ENCODE results near the gene FLT3.

GRCh38 chr13:27961227-27962085 is 138.9 kb downstream of the FLT3 start:
- TF ChIP-seq CTCF (IDR thresholded peaks at IDR 0.05 in 2 of 3, conservative IDR thresholded peaks at IDR 0.05 in 1 of 3; ENCODE audit: control insufficient read depth in 2 of 3, extremely low read depth in 1 of 3, insufficient read depth in 1 of 3, low read depth in 3 of 3, low read length in 3 of 3), result no peak
- TF ChIP-seq TCF3 (IDR thresholded peaks at IDR 0.05; ENCODE audit: borderline replicate concordance, insufficient read depth, low read depth, low read length), result no peak
- TF ChIP-seq CBFB (IDR thresholded peaks at IDR 0.05; ENCODE audit: low read depth), result no peak
- TF ChIP-seq, protein P1, sequence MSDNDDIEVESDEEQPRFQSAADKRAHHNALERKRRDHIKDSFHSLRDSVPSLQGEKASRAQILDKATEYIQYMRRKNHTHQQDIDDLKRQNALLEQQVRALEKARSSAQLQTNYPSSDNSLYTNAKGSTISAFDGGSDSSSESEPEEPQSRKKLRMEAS (IDR thresholded peaks at IDR 0.05; ENCODE audit: low read depth, low read length), result no peak
- TF ChIP-seq KAT2A (conservative IDR thresholded peaks at IDR 0.05; ENCODE audit: control insufficient read depth, low read depth, low read length), result no peak
- TF ChIP-seq ETV6 (conservative IDR thresholded peaks at IDR 0.05 in 1 of 2, IDR thresholded peaks at IDR 0.05 in 1 of 2; ENCODE audit: borderline replicate concordance in 1 of 2, low read depth in 1 of 2), result no peak
- no peak for TF ChIP-seq TCF7 (IDR thresholded peaks at IDR 0.05; ENCODE audit: borderline replicate concordance)
- no peak for TF ChIP-seq DPF2 (IDR thresholded peaks at IDR 0.05)
- no peak for TF ChIP-seq IRF3 (IDR thresholded peaks at IDR 0.05)
